Measurements from ENCODE around the gene HMGXB3. TPM values are rescaled to one million over a fixed set of nuclear protein-coding genes. Genes with fewer than 3 reads are reported as not detected.

Gene HMGXB3
- total and polyA plus RNA-seq, 2 of the 13 experiments (the other 11 are each of a cell fraction or from before 2014, with no cell fraction given): 18.8 to 23.8 TPM

DNA sequence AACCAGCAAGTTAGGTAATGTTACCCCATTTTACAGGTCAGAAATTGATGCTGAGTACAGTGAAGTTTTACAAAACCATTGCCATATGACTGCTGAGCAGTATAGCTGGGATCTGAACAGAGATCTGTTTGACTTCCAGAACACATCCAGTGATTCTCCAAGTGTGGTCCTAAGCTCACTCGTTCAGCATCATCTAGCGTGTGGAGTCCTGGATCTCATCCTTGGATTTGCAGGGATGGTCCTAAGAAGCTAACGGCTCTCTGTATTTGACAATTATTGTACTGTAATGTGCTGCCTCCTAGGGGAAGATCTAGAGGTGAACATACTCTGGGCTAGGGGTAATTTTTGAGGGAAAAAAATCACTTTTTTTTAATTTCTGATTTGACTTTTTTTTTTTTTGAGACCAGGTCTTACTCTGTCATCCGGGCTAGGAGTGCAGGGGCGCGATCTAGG, 38.6 kb upstream of the HMGXB3 start:
- no peak for ATAC-seq
- ChIA-PET POLR2A (interaction anchor here (0.7 to 1.4 kb wide), 2 partner anchors 18 to 38 kb away, joined by 3 to 5 read pairs; partner anchors contain the start of genes HMGXB3 and TIGD6), CTCF (ENCODE audit: low intra/inter-chr PET ratio, low total read pairs) (interaction anchor here (1.8 to 2.5 kb wide), 2 partner anchors 30 to 125 kb away, joined by 6 to 10 read pairs; no protein-coding TSS in a partner anchor)
- H3K36me3 ChIP-seq (replicated peaks in 1 of 2; ENCODE audit: control insufficient read depth in 1 of 2, insufficient read depth in 2 of 2, low read length in 2 of 2): no peaks in the 10 kb centered on the region
- 61% methylated on average over 6 of the region's 6 CpGs for WGBS (ENCODE audit: low lambda C conversion rate)
- in situ Hi-C loops (cut with HindIII; ENCODE audit: extremely low pct_ligation_motif_present, low pct_unique_long_range_greater_than_20kb): no loop called here
- no peaks in the 10 kb centered on the region for H4K20me1 ChIP-seq (ENCODE audit: insufficient read depth, low read length)
- DNase-seq (ENCODE audit: low spot score): peak; percentile 39
- H3K4me3 ChIP-seq (replicated peaks in 1 of 3; ENCODE audit: insufficient read depth in 1 of 3, low read depth in 2 of 3, low read length in 3 of 3): no peak overlapping the region; a peak in 1 of 6 replicates
- no TSS peak for BruUV-seq (replicated peaks)
- no peak overlapping the region for H3K27ac ChIP-seq (ENCODE audit: extremely low read length, insufficient read depth, low read length)
- intact Hi-C loops (cut with micrococcal nuclease; ENCODE audit: unreplicated experiment): loop anchor here (1.0 to 2.0 kb wide), 2 partner anchors 29 to 125 kb away; no protein-coding TSS in a partner anchor
- no peak for FAIRE-seq
- TF ChIP-seq ZNF629 (CRISPR knock-in tag; conservative IDR thresholded peaks at IDR 0.05) (0 out of 2 replicates have a peak, but pooled peaks have one; percentile 34), STAG1 (CRISPR knock-in tag; IDR thresholded peaks at IDR 0.05) (peak; percentile 55), ZNF790 (CRISPR knock-in tag; IDR thresholded peaks at IDR 0.05; ENCODE audit: borderline replicate concordance) (0 out of 2 replicates have a peak, but pooled peaks have one; percentile 78), ONECUT2 (CRISPR knock-in tag; IDR thresholded peaks at IDR 0.05) (no peak), ZNF766 (CRISPR knock-in tag; IDR thresholded peaks at IDR 0.05; ENCODE audit: borderline replicate concordance) (no peak), SMC3 (IDR thresholded peaks at IDR 0.05; ENCODE audit: low read length) (peak; percentile 30; the same call in 1 of the 2 replicates)
- TF ChIP-seq, protein P1, sequence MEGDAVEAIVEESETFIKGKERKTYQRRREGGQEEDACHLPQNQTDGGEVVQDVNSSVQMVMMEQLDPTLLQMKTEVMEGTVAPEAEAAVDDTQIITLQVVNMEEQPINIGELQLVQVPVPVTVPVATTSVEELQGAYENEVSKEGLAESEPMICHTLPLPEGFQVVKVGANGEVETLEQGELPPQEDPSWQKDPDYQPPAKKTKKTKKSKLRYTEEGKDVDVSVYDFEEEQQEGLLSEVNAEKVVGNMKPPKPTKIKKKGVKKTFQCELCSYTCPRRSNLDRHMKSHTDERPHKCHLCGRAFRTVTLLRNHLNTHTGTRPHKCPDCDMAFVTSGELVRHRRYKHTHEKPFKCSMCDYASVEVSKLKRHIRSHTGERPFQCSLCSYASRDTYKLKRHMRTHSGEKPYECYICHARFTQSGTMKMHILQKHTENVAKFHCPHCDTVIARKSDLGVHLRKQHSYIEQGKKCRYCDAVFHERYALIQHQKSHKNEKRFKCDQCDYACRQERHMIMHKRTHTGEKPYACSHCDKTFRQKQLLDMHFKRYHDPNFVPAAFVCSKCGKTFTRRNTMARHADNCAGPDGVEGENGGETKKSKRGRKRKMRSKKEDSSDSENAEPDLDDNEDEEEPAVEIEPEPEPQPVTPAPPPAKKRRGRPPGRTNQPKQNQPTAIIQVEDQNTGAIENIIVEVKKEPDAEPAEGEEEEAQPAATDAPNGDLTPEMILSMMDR (CRISPR knock-in tag; IDR thresholded peaks at IDR 0.05): peak; percentile 53
- peaks cover 57% of the 10 kb centered on the region for H3K4me1 ChIP-seq (ENCODE audit: insufficient read depth, low read length)
- H3K9ac ChIP-seq (ENCODE audit: insufficient read depth, low read depth, low read length): no peak overlapping the region
- no peak overlapping the region for H2AFZ ChIP-seq (ENCODE audit: low read length)
- H3K4me2 ChIP-seq (ENCODE audit: low read depth, low read length): peak overlapping the region; percentile 91; the same call in 1 of the 2 replicates
- H3K27me3 ChIP-seq (ENCODE audit: control insufficient read depth in 1 of 2, insufficient read depth in 2 of 2, low read length in 2 of 2): no peaks in the 10 kb centered on the region
- no peaks in the 10 kb centered on the region for H3K9me3 ChIP-seq (ENCODE audit: low read length)
- no peaks in the 10 kb centered on the region for H3K79me2 ChIP-seq (ENCODE audit: insufficient read depth, low read length)
